Stimulated activated CD4-positive, alpha-beta T cell treated with anti-CD3 and anti-CD28 coated beads, Interleukin-2, amount 100 ng/mL, for 24 hours (primary cell): Measurements from ENCODE around the gene CDH7.

Experiments used
- DNase-seq, 2 donors: peaks; one replicate each; pipeline ENCODE4 v3.0.0-alpha.2; 2020

Gene CDH7

GRCh38 chr18:65768120-65768778 is 17.4 kb downstream of the CDH7 start:
- DNase-seq: no peak

DNA sequence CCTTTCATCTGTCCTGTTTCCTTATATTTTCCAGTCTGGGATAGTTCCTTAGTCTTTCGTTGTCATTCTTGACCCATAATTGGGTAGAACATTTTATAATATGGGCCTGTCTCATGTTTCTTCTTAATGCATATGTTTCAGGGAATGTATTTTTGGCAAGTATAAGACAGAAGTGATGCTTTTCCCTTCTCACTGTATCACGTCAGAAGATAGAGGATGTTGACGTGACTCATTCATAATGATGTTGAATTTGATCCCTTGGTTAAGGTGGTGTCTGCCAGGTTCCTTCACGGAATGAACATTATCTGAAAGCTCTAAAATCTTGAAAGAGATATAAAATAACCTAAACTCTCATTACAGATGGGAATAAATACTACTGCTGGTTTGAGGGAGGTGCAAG is 18.8 kb downstream of the CDH7 start:
- DNase-seq: no peak

GRCh38 chr18:65786474-65786873 is 35.7 kb downstream of the CDH7 start:
- DNase-seq: no peak

DNA sequence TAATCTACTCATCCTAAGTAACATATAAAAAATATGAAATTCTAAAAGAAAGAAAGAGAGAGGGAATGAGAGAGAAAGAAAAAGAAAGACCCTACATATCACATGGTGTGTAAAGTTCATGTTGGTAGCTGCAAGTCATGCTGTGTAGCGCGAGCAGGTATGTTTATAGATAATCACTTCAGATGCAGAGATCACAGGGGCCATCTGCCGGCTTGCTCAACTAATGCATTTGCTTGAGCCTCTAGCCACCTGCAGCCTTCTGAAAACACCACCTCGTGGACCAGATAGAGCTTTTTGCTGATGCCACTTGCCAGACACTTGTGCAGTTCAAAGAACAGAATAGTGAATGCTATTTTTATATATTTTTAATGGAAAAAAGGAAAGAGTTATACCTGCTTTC is 37.6 kb downstream of the CDH7 start:
- DNase-seq: no peak

GRCh38 chr18:65790604-65791003 is 39.8 kb downstream of the CDH7 start:
- DNase-seq: no peak

GRCh38 chr18:65791719-65792118 is 40.9 kb downstream of the CDH7 start:
- no peak for DNase-seq

- DNase-seq: no peak
Measured at GRCh38 chr18:65792456-65793074, 41.8 kb downstream of the CDH7 start.

DNA sequence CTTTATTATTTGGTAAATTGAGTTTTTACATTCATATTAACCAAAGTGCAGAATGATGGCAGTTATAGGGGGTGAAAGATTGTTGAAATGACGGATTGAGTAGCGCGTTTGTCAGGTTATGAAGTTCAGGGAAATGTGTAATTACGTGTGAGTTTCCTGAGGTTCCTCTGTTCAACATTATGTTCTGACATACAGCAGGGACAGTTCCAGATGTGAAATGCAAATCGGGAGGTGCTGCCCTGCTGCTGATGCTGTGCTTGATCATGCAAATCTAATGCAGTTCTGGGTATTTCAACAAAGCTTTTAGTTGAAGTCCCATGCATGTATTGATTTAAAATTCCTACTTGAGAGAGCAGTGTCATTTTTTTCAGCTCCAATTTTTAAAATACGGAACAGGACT is 57.9 kb downstream of the CDH7 start:
- no peak for DNase-seq

- no peak for DNase-seq
Measured at GRCh38 chr18:65811307-65811706, 60.5 kb downstream of the CDH7 start.

DNA sequence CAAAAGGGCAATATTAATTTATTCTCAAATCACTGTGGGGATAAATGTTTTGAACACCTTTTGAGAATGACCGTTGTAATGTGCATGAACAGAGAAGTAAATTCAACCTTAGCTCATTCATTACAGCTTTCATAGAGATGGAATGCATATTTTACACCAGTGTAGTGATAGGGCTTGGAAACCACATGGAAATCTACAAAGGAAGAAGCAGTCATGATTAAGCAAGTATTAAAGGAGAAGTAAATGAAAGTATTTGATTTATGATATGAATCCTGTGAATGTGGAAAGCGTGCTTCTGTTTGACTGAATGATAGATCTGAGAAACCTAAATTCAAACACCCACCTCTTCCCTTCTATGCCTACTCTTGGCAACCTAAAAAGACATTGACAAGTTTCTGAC is 64.7 kb downstream of the CDH7 start:
- no peak for DNase-seq

- DNase-seq: no peak
Measured at GRCh38 chr18:65817178-65817577, 66.4 kb downstream of the CDH7 start.

DNA sequence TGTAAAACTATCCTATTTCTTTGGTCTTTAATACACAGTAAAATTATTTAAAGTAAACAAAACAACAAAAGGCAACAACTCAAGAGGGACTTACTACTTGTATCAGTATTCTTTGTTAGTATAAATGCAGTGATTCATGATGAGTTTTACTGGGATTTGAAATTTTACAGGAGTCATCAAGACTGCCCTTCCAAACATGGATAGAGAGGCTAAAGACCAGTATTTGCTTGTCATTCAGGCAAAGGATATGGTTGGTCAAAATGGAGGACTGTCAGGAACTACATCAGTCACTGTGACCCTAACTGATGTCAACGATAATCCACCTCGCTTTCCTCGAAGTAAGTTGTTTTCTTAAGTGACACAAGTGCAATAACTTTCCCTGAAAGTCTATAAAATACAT is 71.1 kb downstream of the CDH7 start:
- no peak for DNase-seq

DNA sequence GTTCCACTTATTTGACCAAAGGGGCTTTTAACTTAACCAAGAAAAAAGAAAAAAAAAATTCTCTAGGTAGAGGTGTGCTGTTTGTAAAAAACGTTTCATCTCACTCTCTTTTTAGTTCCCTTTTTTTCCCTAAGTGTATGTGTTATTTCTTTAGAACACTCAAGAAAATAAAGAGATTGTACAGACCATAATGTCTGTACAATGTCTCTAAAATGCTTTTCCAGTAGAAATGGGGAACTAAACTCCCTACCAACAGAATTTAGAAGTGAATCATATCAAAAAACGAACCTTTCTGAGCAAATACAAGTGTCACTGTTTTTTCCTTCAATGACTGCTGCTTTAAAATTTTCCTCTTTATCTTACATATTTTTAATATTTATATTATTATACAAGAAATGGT is 72.0 kb downstream of the CDH7 start:
- no peak for DNase-seq

DNA sequence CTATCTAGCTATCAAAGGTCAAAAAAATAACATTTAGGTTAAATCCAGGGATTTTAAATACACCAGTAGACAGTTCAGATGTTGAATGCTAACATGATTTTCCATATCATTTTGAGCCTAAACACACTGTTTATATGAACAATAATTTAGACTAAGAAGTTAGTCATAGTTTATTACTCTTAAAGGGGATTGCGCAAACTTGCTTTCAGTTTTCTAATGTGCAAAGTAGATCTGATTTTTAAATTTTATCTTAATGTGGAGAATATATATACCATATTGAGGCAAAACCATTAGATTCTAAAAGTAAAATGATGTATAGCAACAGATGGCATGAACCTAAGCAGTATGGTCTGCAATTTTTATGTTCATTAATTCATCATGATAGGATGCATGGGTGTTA is 76.6 kb downstream of the CDH7 start:
- DNase-seq: no peak

DNA sequence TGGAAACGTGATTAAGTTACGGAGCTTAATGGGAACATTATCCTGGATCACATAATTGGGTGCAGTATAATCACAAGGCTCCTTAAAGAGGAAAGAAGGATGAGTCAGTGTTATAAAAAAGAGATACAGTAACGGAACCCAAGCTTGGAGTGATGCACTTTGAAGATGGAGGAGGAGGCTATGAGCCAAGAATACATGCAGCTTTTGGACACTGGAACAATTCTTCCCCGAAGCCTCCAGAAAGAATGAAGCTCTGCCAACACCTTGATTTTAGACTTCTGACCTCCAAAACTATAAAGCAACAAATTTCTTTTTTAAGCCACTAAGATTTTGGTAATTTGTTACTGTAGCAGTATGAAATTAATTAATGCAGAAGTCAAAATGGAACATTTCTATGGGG is 85.1 kb downstream of the CDH7 start:
- no peak for DNase-seq

- no peak for DNase-seq
Measured at GRCh38 chr18:65846107-65846506, 95.3 kb downstream of the CDH7 start.

DNA sequence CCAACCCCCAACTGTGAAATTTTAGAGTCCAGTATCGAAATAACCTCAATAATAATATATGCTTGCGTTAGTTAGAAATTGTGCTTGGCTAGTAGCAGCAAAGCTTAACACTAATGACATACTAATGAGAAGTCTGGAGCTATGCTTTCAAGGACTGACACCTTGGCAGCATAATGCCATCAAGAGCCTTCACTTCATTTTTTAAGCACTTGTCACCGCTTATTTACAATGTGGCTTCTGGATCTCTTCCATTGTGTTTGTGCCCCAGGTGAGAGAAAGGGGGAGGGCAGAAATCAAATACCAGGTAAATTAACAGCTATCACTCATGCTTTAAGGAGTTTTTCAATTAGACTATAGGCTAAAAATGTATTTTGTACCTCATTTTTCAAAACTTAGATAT is 101.5 kb downstream of the CDH7 start:
- DNase-seq: no peak

GRCh38 chr18:65859075-65859474 is 108.3 kb downstream of the CDH7 start:
- DNase-seq: no peak

GRCh38 chr18:65869527-65869926 is 118.7 kb downstream of the CDH7 start:
- DNase-seq: no peak

DNA sequence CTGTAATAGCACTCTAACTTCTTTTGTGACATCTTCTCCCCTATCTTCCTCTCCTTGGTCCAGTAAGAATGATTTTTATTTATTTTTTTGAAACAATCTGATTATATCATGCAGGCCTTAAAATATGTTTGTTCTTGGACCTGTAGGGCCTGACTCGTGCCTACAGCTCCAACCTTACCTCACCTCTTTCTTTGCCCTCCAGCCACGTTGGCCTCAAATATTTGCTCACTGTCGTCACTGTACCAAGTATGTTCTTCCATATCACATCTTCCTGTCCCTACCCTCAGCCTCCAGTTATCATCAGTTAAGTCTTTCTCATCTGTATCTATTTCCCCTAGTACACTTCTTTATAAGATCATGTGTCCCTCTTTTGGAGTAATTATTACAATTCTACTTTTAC is 125.5 kb downstream of the CDH7 start:
- no peak for DNase-seq

DNA sequence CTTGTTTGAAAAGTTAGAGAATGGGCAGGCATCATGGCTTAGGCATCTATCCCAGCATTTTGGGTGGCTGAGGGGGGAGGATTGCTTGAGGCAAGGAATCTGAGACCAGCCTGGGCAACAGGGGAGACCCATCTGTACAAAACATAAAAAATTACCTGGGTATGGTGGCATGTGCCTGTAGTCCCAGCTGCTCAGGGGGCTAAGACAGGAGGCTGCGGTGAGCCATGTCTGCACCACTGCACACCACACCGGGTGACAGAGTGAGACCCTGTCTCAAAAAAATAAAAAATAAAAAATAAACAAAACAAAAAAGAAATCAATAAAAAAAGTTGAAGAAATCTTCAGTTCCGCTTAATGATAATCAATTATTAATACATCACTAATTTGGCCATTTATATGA is 146.5 kb downstream of the CDH7 start:
- DNase-seq: no peak

DNA sequence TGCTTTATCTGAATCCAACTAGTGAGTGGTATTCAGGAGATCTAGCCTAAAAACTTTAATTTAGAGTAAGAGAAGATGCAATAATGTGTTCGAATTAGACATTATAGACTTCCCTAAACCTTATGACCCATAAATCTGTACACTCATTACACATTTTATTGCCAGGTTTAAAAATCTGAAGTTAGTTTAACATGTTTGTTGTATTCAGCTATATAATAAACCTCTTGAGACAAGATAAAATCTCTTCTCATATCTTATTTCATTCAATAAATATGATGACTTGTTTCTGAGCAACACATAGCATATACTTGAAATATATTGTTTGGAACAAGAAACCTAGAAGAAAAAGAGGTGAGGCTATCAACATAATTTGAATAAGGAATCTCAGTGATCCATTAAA is 150.7 kb downstream of the CDH7 start:
- DNase-seq: no peak

DNA sequence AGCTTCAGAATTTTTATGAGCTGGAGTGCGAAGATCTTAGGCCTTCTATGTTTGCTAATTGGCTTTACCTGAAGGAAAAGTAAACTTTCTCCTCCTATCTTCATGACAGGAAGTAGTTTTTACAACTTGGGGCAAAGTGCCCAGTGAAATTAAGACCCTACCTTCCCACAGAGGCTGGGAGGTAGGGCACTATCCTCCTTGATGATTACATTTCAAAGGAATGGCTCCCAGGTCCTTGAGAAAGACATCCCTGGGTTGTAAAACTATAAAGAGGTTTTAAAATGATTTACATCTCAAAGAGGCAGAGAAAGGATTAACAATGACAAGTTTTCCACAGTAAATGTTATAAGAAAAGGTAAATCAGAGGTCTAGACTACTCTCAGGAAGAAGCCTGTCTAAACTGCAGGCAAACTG is 155.8 kb downstream of the CDH7 start:
- DNase-seq: no peak

- no peak for DNase-seq
Measured at GRCh38 chr18:65907281-65907680, 156.5 kb downstream of the CDH7 start.

GRCh38 chr18:65919018-65919417 is 168.2 kb downstream of the CDH7 start:
- DNase-seq: no peak
